LNCAP (cell line): ENCODE data around the gene TNRC6B.

Experiments
- TF ChIP-seq, protein P1 (sequence below): fragments of 450-650 bp; IDR thresholded peaks from 2 replicates; pipeline ENCODE4 v1.5.1; 2017; ENCODE audit warnings: mild to moderate bottlenecking

The TNRC6B gene

GRCh38 chr22:40202225-40202944, 24.7 kb downstream of the TNRC6B start:
- TF ChIP-seq, protein P1, sequence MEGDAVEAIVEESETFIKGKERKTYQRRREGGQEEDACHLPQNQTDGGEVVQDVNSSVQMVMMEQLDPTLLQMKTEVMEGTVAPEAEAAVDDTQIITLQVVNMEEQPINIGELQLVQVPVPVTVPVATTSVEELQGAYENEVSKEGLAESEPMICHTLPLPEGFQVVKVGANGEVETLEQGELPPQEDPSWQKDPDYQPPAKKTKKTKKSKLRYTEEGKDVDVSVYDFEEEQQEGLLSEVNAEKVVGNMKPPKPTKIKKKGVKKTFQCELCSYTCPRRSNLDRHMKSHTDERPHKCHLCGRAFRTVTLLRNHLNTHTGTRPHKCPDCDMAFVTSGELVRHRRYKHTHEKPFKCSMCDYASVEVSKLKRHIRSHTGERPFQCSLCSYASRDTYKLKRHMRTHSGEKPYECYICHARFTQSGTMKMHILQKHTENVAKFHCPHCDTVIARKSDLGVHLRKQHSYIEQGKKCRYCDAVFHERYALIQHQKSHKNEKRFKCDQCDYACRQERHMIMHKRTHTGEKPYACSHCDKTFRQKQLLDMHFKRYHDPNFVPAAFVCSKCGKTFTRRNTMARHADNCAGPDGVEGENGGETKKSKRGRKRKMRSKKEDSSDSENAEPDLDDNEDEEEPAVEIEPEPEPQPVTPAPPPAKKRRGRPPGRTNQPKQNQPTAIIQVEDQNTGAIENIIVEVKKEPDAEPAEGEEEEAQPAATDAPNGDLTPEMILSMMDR = no peak

DNA sequence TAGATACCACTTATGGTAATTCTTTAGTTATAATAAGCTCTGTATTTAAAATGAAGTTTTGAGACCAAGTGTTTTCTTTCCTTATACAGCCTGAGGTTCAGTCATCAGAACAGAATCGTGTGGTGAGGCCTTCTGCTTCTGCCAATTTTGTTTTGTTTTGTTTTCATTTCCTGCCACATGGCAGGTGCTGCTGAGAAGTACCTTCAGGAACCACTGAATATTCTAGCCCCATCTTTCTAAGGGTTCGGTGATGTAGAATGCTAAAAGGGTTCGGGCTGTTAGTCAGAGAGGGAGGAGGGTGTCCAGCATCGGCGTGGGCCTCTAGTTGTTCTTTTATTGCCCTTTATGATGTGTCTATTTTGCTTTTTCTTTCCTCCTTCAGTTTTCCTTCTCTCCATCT, 25.8 kb downstream of the TNRC6B start:
- TF ChIP-seq, protein P1 = no peak

DNA sequence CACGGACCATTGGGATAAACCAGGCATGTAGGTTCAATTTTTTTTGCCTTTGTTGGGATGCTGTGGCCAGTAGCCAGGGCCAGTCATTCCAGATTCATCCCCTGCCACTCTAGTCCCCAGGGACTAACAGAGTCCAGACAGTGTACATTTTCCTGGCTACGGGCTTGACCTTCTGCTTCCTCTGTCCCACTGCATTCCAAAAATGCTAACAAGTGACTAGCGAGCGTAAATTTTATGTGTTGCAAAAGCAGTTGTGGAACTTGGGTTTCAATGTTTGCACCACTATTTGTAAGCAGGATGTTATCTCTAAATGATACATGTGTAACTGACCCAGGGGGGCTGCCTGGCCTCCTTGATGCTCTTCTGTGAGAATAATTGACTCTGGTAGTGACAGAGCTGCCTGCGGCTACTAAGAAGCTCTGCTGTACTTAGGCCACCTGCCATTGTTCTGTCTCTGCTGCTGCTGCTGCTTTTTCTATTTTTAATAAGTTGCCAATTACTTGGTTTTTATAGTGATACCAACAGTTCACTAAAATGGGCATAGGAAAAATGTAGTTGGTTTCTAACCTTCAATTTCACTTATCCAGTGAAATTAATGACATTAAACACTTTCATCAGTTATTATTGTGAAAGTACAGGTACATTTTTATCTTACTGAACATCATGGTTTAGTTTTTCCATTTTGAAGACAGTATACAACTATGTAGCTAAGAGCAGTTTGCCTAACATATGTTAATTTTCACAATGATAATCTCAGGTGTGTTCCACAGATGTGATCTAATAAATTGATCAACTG, 26.8 kb downstream of the TNRC6B start:
- TF ChIP-seq, protein P1 = no peak

DNA sequence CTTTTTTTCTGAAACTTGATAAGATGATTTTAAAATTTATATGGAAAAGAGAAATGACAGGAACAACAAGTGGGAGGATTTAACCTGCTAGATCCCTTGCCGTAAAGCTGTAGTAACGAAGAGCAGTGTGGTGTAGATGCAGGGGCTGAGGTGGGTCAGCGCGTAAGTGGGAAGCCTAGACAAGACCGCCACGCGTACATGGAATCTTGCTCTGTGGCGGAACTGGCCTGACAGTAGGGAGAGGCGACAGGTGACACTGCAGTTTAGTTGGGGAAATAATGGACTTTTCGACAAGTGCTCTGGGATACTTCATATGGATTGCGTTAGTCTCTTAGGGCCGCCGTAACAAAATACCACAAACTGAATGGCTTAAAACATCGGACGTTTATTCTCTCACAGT, 28.8 kb downstream of the TNRC6B start:
- TF ChIP-seq, protein P1 = no peak

GRCh38 chr22:40210818-40211217, 33.1 kb downstream of the TNRC6B start:
- TF ChIP-seq, protein P1 = no peak

DNA sequence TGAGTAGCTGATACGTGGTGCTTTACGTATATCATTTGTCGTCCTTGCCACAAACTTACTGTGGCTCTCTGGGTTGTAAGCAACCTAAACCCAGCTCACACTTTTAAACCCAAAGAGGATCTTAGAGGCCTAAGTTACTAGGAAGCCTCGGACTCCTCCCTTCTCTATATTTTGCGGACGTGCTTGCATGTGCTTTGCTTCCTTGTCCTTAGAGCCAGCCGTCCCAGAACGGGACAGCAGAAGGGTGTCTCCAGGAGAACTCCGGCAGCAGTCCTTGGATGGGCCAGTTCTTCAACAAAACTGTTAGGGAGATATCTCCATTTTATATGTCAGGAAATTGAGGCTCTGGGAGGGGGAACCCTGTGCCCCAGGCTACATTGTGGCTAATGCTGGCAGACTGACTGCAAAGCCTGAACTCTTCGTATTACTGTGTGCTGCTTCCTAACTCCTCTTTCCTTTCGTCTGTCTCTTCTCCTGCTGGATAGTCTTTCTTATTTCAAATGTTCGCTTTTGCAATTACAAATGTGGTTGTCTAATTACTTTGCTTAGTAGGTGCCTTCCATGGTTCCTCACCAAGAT, 33.8 kb downstream of the TNRC6B start:
- TF ChIP-seq, protein P1 = no peak

GRCh38 chr22:40212121-40212520, 34.4 kb downstream of the TNRC6B start:
- TF ChIP-seq, protein P1 = no peak
